Left ventricle myocardium superior (tissue), 1 donor: ENCODE results near the gene LCE3D. TPM values are rescaled to one million over a fixed set of nuclear protein-coding genes. Genes with fewer than 3 reads are reported as not detected.
"Not testable (repeated sequence)": the region's sequence is repeated elsewhere in the genome, so short reads cannot be mapped to it uniquely, and the experiment has no call there.

ENCODE experiments used
- ATAC-seq: fragments of 200-7000 bp; cut with Tn5 transposase; one replicate; pipeline ENCODE4 v1.9.1; 2020; ENCODE audit warnings: mild to moderate bottlenecking, moderate library complexity
- DNase-seq: peaks from one replicate; pipeline ENCODE4 v3.0.0-alpha.2; 2020
- intact Hi-C: fragments of 100-400 bp; cut with micrococcal nuclease; formaldehyde crosslinking; loops from one replicate; pipeline ENCODE4 v1.11.0; 2022
- long read RNA-seq: library from polyadenylated mRNA; unstranded; transcript quantifications from one replicate; pipeline ENCODE4 v2.0.0, GENCODE V29; 2021
- total RNA-seq: library from RNA; stranded (reverse); fragmentation: NEBNext Ultra II Directional; extraction: Animal tissue kit (Norgen Biotek cat#: 25700); gene quantifications from one replicate; pipeline ENCODE4 v1.2.1, GENCODE V29; 2021
- donor health status: DM: no; HTN: yes; CAD: no; lungs with severe emphysema.

The LCE3D gene, protein sequence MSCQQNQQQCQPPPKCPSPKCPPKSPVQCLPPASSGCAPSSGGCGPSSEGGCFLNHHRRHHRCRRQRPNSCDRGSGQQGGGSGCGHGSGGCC
- total RNA-seq = not detected
- long read RNA-seq = 0 reads

DNA sequence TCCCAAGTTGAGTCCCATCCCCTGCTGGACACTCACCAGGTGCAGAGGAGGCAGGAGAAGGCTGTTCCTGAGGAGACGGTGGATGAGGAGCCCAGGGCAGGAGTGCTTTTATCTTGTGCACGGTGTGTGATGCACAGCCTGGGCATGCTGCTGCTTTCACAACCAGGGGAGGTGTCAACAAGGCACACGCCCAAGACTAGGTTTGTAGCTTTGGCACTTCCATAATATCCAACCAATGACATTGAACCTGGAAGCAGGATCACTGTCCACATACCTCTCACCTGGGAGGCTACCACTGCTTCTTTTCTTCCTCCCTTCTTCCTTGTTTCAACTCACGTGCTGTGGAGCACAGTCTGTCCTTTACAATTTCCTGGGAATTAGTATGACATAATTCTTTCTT is at the start of gene LCE3D:
Gene LCE3D, minus strand, starts transcription at position 84 of the 400 bp plus-strand sequence. CDS start 580 bp downstream, outside the sequence.
- intact Hi-C loops = no loop called here

DNA sequence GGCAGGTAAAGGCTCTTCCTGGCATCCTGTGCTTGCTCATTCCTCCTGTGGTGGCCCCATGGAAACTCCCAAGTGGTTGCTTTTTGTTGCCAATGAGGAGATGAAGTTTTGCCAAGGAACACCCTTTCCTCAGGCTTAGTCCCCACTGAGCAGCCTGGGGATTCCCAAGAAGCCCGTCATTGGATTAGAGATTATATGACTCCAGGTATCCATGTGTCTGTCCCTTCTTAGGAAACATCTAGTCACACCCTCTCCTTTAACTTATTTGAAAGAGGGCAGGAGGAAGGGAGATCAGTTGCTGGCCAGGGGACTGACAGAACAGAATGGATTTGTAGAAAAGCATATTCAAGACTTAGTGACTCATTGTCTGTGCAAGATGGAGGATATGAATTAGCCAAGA is 46.4 kb upstream of the LCE3D start:
- no peak for ATAC-seq
- DNase-seq = no peak
- intact Hi-C loops = no loop called here

More for the DNA sequence above, at the start of gene LCE3D:
- ATAC-seq (no peak), DNase-seq (no peak)

DNA sequence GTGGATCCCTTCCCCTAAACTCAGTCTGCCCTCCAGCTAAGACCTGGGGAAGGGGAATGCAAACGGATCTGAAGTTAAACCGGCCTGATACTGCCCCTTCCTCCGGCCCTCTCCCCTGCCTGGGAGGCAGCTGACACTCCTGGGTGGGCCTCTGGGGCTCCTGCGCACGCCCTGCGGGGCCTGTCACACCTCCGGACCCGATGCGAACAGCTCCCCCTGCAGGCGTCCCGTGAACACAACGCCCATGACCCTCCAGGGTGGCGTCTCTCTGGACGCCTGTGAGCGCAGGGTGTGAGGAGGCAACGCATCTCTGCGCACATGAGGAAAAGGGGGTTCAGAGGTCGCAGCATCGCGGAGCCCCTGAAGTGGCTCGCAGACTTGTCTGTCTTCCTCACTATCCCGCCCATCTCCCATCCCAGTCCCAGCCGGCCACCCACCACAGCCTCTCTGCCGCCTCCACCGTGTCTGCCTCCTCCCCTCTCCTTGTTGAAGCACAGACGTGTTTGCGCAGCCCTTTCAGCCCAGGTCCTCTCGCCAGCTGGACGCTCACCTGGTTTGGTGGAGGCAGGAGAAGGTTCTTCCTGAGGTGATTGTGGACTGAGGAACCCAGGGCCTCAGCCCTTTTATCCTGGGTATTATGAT is 43.0 kb upstream of the LCE3D start:
- DNase-seq = no peak
- intact Hi-C loops = no loop called here
- ATAC-seq = no peak

DNA sequence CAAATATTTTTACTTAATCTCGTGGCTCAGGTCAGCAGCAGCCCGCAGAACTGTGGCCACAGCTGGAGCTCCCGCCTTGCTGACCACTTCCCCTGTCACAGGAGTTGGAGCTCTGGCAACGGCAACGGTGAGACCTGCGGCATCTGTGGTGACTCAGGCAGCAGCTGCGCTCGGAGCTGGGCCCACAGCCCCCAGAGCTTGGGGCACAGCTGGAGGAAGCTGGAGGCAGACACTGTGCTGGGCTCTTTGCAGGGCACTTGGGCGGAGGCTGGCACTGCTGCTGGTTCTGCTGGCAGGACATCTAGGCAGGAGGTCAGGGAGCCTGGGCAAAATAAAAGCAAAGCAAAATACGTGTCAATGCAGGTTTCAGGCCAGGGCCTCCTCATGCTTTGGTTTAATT is 42.5 kb upstream of the LCE3D start, which contains the start of gene LCE3A:
Gene LCE3A, minus strand, starts transcription at position 301 of the 400 bp plus-strand sequence. Its CDS starts 0 bp downstream, at position 301.
- ATAC-seq = no peak
- intact Hi-C loops = no loop called here

DNA sequence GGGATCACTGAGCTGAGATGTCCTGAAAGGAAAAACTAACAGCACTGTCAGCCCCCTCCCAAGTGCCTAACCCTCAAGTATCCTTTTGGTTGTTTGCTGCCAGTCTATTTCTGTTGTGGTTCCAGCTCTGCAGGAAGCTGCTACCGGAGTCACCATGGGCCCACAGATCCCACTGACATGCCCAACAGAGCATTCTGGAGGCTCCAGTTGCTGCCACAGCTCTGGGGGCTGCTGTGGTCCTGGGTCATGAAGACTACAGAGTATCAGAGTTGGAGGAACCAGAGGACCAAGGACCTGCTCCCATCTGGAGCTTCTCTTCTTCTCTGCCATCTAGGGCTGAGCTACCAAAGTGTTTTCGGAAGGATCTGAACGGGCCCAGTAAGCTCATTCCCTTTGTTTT is 41.7 kb upstream of the LCE3D start:
- DNase-seq (no peak), ATAC-seq (no peak)
- intact Hi-C loops = no loop called here

More for the DNA sequence above, 42.5 kb upstream of the LCE3D start, which contains the start of gene LCE3A:
- DNase-seq = no peak

DNA sequence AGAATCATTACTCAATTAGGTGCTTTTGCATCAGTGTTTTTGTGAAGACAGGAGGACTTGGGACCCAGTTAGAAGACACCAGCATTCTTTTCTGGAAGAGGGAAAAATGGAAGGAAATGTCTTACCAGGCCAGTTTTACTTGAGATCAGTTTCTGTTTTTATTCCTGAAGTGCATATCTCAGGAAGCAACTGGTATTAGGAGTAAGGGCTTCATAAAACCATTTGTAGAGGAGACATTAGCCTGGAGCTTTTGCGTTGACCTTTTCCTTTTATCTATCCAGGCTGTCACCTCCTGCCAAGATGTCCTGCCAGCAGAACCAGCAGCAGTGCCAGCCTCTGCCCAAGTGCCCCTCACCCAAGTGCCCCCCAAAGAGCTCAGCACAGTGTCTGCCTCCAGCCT is 33.2 kb upstream of the LCE3D start, which contains the start of gene LCE3B:
Gene LCE3B, plus strand, starts transcription at position 301 of the 400 bp plus-strand sequence. Its CDS starts 0 bp downstream, at position 301.
- DNase-seq = no peak
- ATAC-seq = no peak
- intact Hi-C loops = no loop called here

DNA sequence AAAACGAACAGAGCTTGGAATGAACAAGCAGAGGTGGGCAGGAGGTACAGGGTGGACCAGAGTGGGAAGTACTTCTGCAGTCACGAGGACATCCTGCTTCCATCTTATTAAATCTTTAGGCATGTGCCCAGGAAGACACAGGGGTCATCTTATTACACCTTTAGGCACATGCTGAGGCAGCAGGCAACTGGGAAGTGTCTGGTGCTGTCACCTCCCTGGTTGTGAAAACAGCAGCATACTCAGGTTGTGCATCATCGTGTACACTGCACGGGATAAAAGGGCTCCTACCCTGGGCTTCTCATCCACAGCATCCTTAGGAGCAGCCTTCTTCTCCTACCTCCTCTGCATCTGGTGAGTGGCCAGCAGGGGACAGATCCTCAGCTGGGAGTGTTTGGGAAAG is 19.6 kb upstream of the LCE3D start, which contains the start of gene LCE3C:
Gene LCE3C, plus strand, starts transcription at position 301 of the 400 bp plus-strand sequence. CDS start 498 bp downstream, outside the sequence.
- intact Hi-C loops = no loop called here
- DNase-seq (no peak), ATAC-seq (no peak)

DNA sequence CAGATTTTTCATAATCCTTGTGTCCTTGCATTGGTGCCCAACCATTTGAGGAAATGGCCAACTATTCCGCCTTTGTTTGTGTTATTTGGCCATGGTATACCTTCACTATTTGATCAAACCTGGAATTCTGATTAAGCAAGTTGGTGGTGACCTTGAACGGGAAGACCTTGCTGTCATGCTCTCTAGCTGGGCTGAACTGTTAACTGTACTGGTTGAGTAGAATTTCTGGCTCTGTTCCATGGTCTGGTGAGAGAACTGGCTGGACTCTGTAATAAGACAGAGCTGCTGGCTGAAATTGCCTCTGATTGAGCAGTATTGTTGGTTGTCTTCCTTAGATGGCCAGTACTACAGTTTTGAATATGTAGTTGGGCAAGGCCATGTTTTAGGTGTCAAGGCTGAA is 16.7 kb upstream of the LCE3D start:
- intact Hi-C loops = no loop called here
- no peak for ATAC-seq
- DNase-seq = no peak

DNA sequence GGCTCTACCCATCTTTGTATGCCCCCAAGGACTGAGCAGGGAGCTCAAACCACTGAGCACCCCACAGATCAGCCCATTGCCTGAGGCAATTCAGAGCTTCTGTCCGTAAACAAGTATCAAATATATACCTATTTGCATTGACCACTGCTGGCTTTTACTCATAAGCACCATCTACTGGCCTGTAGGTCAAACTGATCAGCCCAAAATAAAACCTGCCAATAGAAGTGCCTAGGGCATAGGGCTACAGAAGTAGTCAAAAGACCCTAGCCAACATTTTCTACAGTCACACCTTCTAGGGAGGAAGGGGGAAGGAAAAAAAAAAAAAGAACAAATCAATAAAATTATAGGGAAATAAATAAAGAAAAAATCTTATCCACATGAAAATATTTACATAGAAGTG is 5.3 kb upstream of the LCE3D start:
- ATAC-seq = no peak
- DNase-seq = no peak
- intact Hi-C loops = no loop called here

DNA sequence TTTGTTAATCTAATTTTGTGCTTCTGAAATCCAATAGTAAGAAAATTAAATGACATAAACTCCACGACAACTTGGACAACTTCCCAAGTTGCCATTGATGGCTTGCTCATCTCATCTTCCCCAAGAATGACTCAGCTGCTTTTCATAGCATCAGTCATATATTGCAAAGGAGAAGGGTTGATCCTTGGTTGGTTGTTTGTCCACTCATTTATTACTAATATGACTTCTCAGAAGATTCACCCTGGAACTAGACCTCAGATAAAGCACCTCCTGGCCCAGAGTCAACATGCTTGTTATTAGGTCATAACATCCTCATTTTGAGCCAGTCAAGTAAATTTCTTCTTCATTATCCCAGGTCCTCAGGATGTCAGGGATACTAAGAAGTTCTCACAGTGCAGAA is 2.3 kb upstream of the LCE3D start:
- ATAC-seq = no peak
- DNase-seq = no peak

DNA sequence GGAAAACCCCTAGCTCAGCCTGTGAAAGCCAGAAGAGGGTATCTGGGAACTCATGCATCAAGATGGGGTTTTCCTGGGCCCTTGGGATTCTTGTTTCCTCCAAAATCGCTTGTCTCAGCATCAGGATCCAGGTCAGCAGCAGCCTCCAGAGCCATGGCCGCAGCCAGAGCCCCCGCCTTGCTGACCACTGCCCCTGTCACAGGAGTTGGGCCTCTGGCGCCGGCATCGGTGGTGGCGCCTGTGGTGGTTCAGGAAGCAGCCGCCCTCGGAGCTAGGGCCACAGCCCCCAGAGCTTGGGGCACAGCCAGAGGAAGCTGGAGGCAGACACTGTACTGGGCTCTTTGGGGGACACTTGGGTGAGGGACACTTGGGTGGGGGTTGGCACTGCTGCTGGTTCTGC is 790 bp downstream of the LCE3D start:
- DNase-seq, ATAC-seq, intact Hi-C loops: not testable (repeated sequence)

More for the DNA sequence above, 2.3 kb upstream of the LCE3D start:
- intact Hi-C loops = no loop called here

DNA sequence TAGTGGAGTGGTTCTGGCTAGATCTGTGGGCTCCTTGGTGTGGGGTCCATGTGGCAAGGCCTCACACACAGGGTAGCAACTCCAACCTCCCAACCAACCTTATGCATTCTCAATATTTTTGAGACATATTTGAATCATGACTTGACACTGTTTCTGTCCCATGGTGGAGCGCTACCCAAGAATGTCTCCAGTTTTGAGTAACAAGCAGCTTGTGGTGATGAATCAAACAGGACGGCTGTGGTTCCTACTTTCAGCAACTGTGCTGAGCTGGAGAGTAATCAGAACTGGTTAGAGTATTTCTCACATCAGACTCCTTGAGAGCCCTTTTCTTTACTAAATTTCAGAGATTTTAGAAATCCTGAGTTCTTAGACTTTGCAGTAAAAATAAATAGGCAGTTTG is 3.1 kb downstream of the LCE3D start:
- intact Hi-C loops = no loop called here

DNA sequence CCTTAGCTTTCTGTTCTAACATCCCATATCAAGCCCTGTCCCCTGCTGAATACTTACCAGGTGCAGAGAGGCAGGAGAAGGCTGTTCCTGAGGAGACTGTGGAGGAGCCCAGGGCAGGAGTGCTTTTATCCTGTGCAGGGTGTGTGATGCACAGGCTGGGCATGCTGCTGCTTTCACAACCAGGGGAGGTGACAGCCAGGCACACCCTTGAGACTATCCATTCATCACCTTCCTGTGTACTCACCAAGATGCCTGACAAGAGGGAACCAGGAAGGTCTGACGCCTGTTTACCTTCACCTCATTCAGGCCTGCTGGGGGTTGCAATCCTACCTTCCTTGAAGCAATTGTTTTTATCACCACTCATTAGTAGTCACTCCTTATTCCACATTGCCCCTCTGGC is 13.6 kb downstream of the LCE3D start, which contains the start of gene LCE3E:
Gene LCE3E, minus strand, starts transcription at position 100 of the 400 bp plus-strand sequence. CDS start 572 bp downstream, outside the sequence.
- ATAC-seq = no peak

More for the DNA sequence above, 3.1 kb downstream of the LCE3D start:
- ATAC-seq (no peak), DNase-seq (no peak)

DNA sequence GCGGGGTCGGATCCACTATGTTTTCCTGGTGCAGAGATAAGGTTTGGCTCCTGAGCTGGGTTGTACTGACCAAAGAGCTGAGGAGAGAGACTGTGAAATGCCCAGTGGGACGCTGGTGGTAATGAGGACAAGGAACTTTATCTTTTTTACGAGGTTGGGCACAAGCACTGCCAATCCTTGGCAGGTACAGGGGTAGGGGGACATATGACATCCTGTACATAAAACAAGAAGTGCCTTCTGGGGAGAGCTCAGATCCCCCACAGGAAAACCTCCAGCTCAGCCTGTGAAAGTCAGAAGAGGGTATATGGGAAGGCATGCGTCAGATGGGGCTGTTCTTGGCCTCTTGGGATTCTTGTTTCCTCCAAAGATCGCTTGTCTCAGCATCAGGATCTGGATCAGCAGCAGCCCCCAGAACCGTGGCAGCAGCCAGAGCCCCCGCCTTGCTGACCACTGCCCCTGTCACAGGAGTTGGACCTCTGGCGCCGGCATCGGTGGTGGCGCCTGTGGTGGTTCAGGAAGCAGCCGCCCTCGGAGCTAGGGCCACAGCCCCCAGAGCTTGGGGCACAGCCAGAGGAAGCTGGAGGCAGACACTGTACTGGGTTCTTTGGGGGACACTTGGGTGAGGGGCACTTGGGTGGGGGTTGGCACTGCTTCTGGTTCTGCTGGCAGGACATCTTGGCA is 14.6 kb downstream of the LCE3D start:
- DNase-seq (no peak), ATAC-seq (no peak)
- intact Hi-C loops = no loop called here

More for the DNA sequence above, 13.6 kb downstream of the LCE3D start, which contains the start of gene LCE3E:
- no peak for DNase-seq
- intact Hi-C loops = no loop called here

DNA sequence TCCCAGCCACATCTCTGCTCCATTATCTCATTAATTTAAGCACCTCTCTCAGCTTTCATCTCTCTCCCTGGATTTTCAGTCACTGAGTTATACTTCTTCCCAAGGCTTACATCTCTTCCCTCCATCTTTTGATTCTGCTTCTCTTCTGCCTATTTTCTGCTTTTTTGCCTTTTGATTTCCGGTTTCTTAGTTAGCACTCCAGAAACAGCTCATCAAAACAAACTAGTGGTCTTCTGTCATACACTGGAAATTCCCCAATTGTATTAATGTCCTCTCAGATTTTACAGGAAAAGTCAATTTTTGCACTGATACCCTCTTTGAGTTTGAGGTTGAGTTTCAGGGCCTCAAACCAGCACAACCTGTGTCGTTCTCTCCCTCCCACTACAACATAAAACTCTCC is 15.2 kb downstream of the LCE3D start:
- no peak for ATAC-seq
- intact Hi-C loops = no loop called here
- DNase-seq = no peak

DNA sequence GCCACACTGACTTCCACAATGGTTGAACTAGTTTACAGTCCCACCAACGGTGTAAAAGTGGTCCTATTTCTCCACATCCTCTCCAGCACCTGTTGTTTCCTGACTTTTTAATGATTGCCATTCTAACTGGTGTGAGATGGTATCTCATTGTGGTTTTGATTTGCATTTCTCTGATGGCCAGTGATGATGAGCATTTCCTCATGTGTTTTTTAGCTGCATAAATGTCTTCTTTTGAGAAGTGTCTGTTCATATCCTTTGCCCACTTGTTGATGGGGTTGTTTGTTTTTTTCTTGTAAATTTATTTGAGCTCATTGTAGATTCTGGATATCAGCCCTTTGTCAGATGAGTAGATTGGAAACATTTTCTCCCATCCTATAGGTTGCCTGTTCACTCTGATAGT is 32.0 kb downstream of the LCE3D start:
- DNase-seq, ATAC-seq, intact Hi-C loops: not testable (repeated sequence)

DNA sequence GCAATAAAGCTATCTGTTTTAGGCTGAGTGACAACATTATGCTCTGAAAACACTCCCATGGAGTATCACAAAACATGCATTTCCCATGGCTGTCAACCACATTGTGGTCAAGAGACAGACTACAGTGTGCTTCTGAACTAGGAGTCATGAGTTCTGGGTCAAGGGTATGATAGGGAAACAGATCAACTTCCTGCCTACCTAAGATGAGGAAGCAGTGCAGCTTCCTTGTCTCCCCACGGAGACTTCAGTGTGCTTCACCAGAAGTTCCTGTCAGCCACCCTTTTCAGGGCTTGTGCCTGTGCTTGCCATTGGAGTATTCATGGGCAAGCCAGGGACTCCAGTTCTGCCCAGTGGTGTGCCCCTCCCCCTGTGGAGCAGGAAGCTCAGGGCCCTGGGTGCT is 33.6 kb downstream of the LCE3D start:
- intact Hi-C loops = no loop called here
- no peak for ATAC-seq
- no peak for DNase-seq

DNA sequence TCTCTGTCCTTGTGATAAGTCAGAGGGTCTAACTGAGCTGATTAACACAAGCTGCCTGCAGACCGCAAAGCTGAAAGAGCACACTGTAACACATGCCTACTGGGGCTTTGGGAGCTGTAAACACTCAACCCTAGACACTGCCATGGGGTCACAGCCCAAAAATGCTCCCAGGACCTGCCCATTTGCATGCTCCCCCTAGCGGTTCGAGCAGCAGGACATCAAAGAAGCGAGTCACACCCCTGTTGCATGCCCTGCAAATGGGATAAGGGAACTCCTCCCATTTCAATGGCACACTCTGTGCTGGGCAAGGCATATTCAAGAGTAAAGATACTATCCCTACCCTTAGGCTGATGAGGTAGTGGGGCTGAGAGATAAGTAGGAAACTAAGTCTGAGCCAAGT is 36.5 kb downstream of the LCE3D start:
- no peak for ATAC-seq
- no peak for DNase-seq
- intact Hi-C loops = no loop called here

DNA sequence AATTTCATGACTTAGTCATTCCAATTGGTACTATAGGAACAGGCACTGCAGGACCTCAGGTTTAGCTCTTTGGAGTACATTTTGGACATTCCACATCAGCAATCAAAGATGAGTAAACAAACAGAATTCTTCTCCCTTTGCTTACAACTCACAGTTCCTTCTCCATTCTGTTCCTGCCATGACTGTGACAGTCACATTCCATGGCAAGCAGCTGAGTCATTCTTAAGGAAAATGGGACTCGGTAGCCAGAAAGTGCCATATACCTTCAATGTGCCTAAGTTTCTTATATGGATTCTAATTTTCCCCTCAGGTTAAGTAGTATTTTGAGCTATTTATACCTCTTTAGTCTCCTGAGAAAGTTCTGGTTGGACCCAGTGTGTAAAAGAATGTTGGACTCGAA is 40.4 kb downstream of the LCE3D start:
- intact Hi-C loops = no loop called here
- ATAC-seq = no peak
- no peak for DNase-seq

DNA sequence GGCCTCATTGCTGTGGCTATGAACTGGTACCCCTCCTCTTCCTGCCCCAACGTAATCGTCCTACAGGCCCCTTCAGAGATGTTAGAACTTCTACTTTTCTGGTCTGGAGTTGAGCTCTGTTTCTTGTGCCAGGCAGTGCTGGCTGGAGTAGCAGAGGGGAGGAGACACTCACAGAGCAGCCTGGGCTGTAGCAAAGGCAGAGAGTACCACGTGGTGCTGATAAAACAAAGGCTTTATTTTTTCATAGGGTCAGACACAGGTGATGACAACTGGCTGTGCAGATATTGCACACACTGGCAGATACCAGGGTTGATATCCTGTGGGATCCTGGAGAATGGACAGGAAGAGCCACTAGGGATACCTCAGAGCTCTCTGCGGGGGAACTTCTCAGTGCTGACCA is 42.8 kb downstream of the LCE3D start:
- ATAC-seq (no peak), DNase-seq (no peak)
- intact Hi-C loops = no loop called here
